Loucy (cell line): Measurements from ENCODE around the gene FAM3B.

ENCODE experiments used
- H2AFZ ChIP-seq: fragments of 200-600 bp; sonication (generic); 2 replicates; pipeline ENCODE4 v1.6.0; 2016; ENCODE audit warnings: antibody characterized with exemption, mild to moderate bottlenecking, low read length, moderate library complexity
- H3F3A ChIP-seq: fragments of 200-600 bp; 2 replicates; pipeline ENCODE4 v1.6.0; 2016; ENCODE audit warnings: antibody characterized with exemption, low read depth, mild to moderate bottlenecking
- H3K27me3 ChIP-seq: fragments of 200-600 bp; sonication (generic); 2 replicates; pipeline ENCODE4 v1.6.1; 2014; ENCODE audit warnings: low read length, mild to moderate bottlenecking; ENCODE audit not compliant: insufficient read depth, poor library complexity, severe bottlenecking
- H3K36me3 ChIP-seq: fragments of 200-600 bp; sonication (generic); 2 replicates; pipeline ENCODE4 v1.6.1; 2016; ENCODE audit warnings: low read length; ENCODE audit not compliant: insufficient read depth
- H3K4me1 ChIP-seq: fragments of 200-600 bp; sonication (generic); 2 replicates; pipeline ENCODE4 v1.5.1; 2014; ENCODE audit warnings: low read length, mild to moderate bottlenecking; ENCODE audit not compliant: insufficient read depth, poor library complexity, severe bottlenecking
- H3K4me2 ChIP-seq: fragments of 200-600 bp; sonication (generic); 2 replicates; pipeline ENCODE4 v1.6.0; 2014; ENCODE audit warnings: antibody characterized with exemption, low read length, low read depth, mild to moderate bottlenecking; ENCODE audit not compliant: poor library complexity, severe bottlenecking
- H3K4me3 ChIP-seq: fragments of 200-600 bp; sonication (generic); 2 replicates; pipeline ENCODE4 v1.5.1; 2014; ENCODE audit warnings: low read length, mild to moderate bottlenecking, mixed read lengths; ENCODE audit not compliant: poor library complexity, severe bottlenecking
- H3K79me2 ChIP-seq: fragments of 200-600 bp; sonication (generic); 2 replicates; pipeline ENCODE4 v1.6.1; 2014; ENCODE audit warnings: low read length; ENCODE audit not compliant: insufficient read depth
- H3K9ac ChIP-seq: fragments of 200-600 bp; sonication (generic); 2 replicates; pipeline ENCODE4 v1.6.0; 2014; ENCODE audit warnings: mild to moderate bottlenecking, low read depth, low read length, moderate library complexity; ENCODE audit not compliant: poor library complexity, severe bottlenecking
- H3K9me2 ChIP-seq: fragments of 200-600 bp; sonication (generic); replicated peaks from 2 replicates; pipeline ENCODE4 v1.6.1; 2016; ENCODE audit warnings: low read depth, low read length, mixed read lengths
- H3K9me3 ChIP-seq: fragments of 200-600 bp; sonication (generic); 2 replicates; pipeline ENCODE4 v1.6.1; 2014; ENCODE audit warnings: mild to moderate bottlenecking, antibody characterized with exemption, low read length, low read depth; ENCODE audit not compliant: insufficient read depth
- H4K20me1 ChIP-seq: fragments of 200-600 bp; sonication (generic); 2 replicates; pipeline ENCODE4 v1.6.0; 2014; ENCODE audit warnings: antibody characterized with exemption, low read length, mild to moderate bottlenecking; ENCODE audit not compliant: insufficient read depth, poor library complexity, severe bottlenecking
- EZH2phosphoT487 ChIP-seq: fragments of 200-600 bp; IDR thresholded peaks from 2 replicates; pipeline ENCODE4 v1.6.1; 2018; ENCODE audit warnings: antibody characterized with exemption, mild to moderate bottlenecking, moderate library complexity, borderline replicate concordance
- TF ChIP-seq, protein P1 (sequence below): fragments of 200-600 bp; sonication (generic); conservative IDR thresholded peaks from 2 replicates; pipeline ENCODE4 v1.5.1; 2014; ENCODE audit warnings: mild to moderate bottlenecking, antibody characterized with exemption, low read length

Gene FAM3B

DNA sequence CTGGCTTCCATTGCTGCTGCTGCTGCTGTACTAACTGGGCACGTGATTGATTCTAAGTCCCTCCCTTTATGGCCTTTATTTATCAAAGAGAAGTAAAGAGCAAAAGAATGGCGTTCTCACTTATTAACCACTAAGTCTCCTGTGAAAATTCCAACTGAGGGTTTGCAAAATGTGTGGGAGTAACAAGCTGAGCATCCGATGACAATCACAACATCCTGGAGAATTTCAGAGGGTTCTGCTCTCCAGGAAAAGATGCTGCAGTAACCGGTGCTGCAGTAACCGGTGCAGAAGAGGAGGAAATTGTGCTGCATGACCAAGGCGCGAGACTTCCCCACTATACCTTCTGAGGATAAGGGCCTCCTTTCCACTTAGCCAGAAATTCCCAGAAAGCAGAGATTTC, 32.5 kb downstream of the FAM3B start:
- no peaks in the 10 kb centered on the region for H4K20me1 ChIP-seq
- TF ChIP-seq, protein P1, sequence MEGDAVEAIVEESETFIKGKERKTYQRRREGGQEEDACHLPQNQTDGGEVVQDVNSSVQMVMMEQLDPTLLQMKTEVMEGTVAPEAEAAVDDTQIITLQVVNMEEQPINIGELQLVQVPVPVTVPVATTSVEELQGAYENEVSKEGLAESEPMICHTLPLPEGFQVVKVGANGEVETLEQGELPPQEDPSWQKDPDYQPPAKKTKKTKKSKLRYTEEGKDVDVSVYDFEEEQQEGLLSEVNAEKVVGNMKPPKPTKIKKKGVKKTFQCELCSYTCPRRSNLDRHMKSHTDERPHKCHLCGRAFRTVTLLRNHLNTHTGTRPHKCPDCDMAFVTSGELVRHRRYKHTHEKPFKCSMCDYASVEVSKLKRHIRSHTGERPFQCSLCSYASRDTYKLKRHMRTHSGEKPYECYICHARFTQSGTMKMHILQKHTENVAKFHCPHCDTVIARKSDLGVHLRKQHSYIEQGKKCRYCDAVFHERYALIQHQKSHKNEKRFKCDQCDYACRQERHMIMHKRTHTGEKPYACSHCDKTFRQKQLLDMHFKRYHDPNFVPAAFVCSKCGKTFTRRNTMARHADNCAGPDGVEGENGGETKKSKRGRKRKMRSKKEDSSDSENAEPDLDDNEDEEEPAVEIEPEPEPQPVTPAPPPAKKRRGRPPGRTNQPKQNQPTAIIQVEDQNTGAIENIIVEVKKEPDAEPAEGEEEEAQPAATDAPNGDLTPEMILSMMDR, result no peak
- TF ChIP-seq EZH2phosphoT487, result no peak
- H3K4me2 ChIP-seq, result no peak overlapping the region
- no peak overlapping the region for H3K9ac ChIP-seq
- H3K9me3 ChIP-seq, result no peaks in the 10 kb centered on the region
- H3K27me3 ChIP-seq, result no peaks in the 10 kb centered on the region
- H2AFZ ChIP-seq, result no peak overlapping the region
- H3K36me3 ChIP-seq, result no peaks in the 10 kb centered on the region
- no peak overlapping the region for H3K4me3 ChIP-seq
- H3F3A ChIP-seq, result no peaks in the 10 kb centered on the region
- H3K9me2 ChIP-seq, result no peaks in the 10 kb centered on the region
- no peaks in the 10 kb centered on the region for H3K79me2 ChIP-seq
- H3K4me1 ChIP-seq, result no peaks in the 10 kb centered on the region

DNA sequence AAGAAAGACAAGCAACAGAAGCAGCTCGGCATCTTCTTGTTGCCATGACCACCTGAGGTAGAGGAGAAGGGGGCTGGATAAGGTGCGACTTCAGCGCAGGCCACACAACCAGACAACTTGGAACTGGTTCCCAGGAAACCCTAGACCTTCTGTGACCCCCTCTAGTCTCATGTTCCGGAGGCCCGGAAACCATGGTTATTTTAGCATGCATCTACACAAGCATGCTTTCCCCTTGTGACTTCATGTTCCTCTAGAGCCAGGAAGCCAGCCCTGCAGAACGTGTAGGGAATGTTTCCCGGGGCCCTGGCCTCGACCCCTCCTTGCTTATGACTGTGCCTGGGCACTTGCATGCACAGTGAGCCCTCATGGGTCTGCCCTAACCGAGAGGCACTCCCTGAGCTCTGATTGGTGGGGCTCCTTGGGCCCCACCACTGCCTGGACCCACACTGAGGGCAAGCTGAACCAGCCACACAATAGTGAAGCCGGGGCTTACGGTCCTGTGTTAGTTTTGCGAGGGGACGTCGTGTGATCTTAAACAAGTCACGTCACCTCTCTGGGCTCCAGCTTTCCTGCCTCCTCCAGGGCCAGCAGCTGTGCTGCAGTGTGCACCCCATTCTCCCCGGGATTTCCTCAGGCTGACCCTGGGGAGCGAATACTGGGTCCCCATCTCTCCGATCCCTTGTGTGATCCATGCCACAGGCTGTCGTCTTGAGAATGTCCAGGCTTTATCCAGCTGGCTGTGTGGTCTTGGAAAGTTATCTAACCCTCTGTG, 33.2 kb downstream of the FAM3B start:
- no peaks in the 10 kb centered on the region for H3F3A ChIP-seq
- TF ChIP-seq EZH2phosphoT487, result no peak
- TF ChIP-seq, protein P1, result no peak
- no peaks in the 10 kb centered on the region for H3K9me2 ChIP-seq
- no peaks in the 10 kb centered on the region for H3K27me3 ChIP-seq
- H3K4me1 ChIP-seq, result no peaks in the 10 kb centered on the region
- no peak overlapping the region for H3K9ac ChIP-seq
- no peaks in the 10 kb centered on the region for H3K9me3 ChIP-seq
- no peak overlapping the region for H3K4me3 ChIP-seq
- no peaks in the 10 kb centered on the region for H3K79me2 ChIP-seq
- H2AFZ ChIP-seq, result no peak overlapping the region
- no peaks in the 10 kb centered on the region for H3K36me3 ChIP-seq
- H3K4me2 ChIP-seq, result no peak overlapping the region
- H4K20me1 ChIP-seq, result no peaks in the 10 kb centered on the region

DNA sequence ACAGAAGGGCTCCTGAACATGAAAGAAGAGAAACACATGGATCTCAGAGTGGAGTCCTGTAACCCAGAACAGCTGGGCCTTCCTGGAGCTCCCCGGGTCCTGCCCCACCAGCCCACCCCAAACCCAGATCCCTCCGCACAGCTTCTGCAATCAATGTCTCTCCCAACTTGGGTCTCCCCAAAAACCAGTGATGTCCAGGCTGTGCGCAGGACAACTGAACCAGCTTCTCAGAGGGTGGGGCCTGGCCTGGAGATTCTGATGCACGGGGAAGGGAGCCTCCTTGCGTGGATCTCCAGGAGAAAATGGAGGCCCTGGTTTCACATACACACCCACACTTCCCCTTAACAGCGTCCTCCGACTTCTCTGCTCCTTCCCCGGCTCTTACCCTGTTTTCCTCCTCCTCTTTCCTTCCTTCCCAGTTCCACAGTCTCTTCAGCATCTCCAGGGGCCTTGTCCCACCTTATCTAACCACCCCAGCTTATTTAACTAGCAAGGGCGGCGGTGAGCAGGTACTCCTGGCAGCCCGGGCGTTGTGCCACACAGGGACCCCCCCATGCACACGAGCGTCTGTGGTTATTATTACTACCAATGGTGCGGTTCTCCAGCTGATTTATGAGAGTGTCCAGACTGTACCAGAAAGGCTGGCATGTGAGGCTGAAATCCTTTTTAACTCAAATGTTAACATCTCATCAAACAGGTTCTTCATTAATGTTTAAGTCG, 34.0 kb downstream of the FAM3B start:
- no peaks in the 10 kb centered on the region for H3K4me1 ChIP-seq
- H3F3A ChIP-seq, result no peaks in the 10 kb centered on the region
- no peaks in the 10 kb centered on the region for H3K27me3 ChIP-seq
- TF ChIP-seq, protein P1, result no peak
- no peak for TF ChIP-seq EZH2phosphoT487
- no peaks in the 10 kb centered on the region for H3K9me2 ChIP-seq
- no peaks in the 10 kb centered on the region for H4K20me1 ChIP-seq
- H3K36me3 ChIP-seq, result no peaks in the 10 kb centered on the region
- H2AFZ ChIP-seq, result no peak overlapping the region
- H3K9ac ChIP-seq, result no peak overlapping the region
- H3K79me2 ChIP-seq, result no peaks in the 10 kb centered on the region
- no peaks in the 10 kb centered on the region for H3K9me3 ChIP-seq
- H3K4me3 ChIP-seq, result no peak overlapping the region
- H3K4me2 ChIP-seq, result no peak overlapping the region
